CD4-positive, alpha-beta T cell treated with Interleukin-21 for 1 hour (primary cell): ENCODE data around the gene SCARB1.

Experiments
- DNase-seq: peaks from one replicate; pipeline ENCODE4 v3.0.0-alpha.2; 2020

SCARB1 gene

GRCh38 chr12:124770728-124771127 lies 92.9 kb downstream of the SCARB1 start:
- no peak for DNase-seq

GRCh38 chr12:124769881-124770512 lies 93.7 kb downstream of the SCARB1 start:
- no peak for DNase-seq

GRCh38 chr12:124769163-124769530 lies 94.5 kb downstream of the SCARB1 start:
- no peak for DNase-seq

- no peak for DNase-seq
Measured at GRCh38 chr12:124768452-124769162, 95.1 kb downstream of the SCARB1 start.

- peak; percentile 78 for DNase-seq
Measured at GRCh38 chr12:124767066-124767821, 96.4 kb downstream of the SCARB1 start.

GRCh38 chr12:124766727-124767065 lies 97.0 kb downstream of the SCARB1 start:
- no peak for DNase-seq

GRCh38 chr12:124765581-124766489 lies 97.8 kb downstream of the SCARB1 start:
- no peak for DNase-seq

- DNase-seq = no peak
Measured at GRCh38 chr12:124764870-124765580, 98.6 kb downstream of the SCARB1 start.

GRCh38 chr12:124764451-124764850 lies 99.2 kb downstream of the SCARB1 start:
- peak; percentile 21 for DNase-seq

- DNase-seq = no peak
Measured at GRCh38 chr12:124763594-124763979, 100.1 kb downstream of the SCARB1 start.

- DNase-seq = no peak
Measured at GRCh38 chr12:124762791-124763593, 100.7 kb downstream of the SCARB1 start.

- DNase-seq = no peak
Measured at GRCh38 chr12:124762384-124762783, 101.3 kb downstream of the SCARB1 start.

- DNase-seq = no peak
Measured at GRCh38 chr12:124761871-124762270, 101.8 kb downstream of the SCARB1 start.

- DNase-seq = no peak
Measured at GRCh38 chr12:124761056-124761455, 102.6 kb downstream of the SCARB1 start.

- DNase-seq = no peak
Measured at GRCh38 chr12:124760560-124760959, 103.1 kb downstream of the SCARB1 start.

GRCh38 chr12:124759841-124760503 lies 103.7 kb downstream of the SCARB1 start:
- DNase-seq = no peak

GRCh38 chr12:124758266-124759220 lies 105.1 kb downstream of the SCARB1 start:
- DNase-seq = no peak

- DNase-seq = no peak
Measured at GRCh38 chr12:124757329-124757728, 106.3 kb downstream of the SCARB1 start.

- no peak for DNase-seq
Measured at GRCh38 chr12:124756760-124757159, 106.9 kb downstream of the SCARB1 start.

GRCh38 chr12:124756166-124756565 lies 107.5 kb downstream of the SCARB1 start:
- DNase-seq = no peak
